ENCODE measurements around the gene CDH4.
"Not testable (repeated sequence)": the region's sequence is repeated elsewhere in the genome, so short reads cannot be mapped to it uniquely, and the experiment has no call there.

The CDH4 gene

GRCh38 chr20:61931476-61932198, 679.6 kb downstream of the CDH4 start:
- no peak for DNase-seq

GRCh38 chr20:61932199-61932592, 680.1 kb downstream of the CDH4 start:
- DNase-seq, result no peak

GRCh38 chr20:61932711-61933480, 680.8 kb downstream of the CDH4 start:
- no peak for DNase-seq

- no peak for DNase-seq
Observed at GRCh38 chr20:61933481-61933950, 681.5 kb downstream of the CDH4 start.

- no peak for DNase-seq
Observed at GRCh38 chr20:61933951-61934715, 682.1 kb downstream of the CDH4 start.

- no peak for DNase-seq
Observed at GRCh38 chr20:61934716-61935530, 682.9 kb downstream of the CDH4 start.

GRCh38 chr20:61935926-61936700, 684.1 kb downstream of the CDH4 start:
- no peak for DNase-seq

- DNase-seq, result no peak
Observed at GRCh38 chr20:61936701-61937131, 684.7 kb downstream of the CDH4 start.

- no peak for DNase-seq
Observed at GRCh38 chr20:61937146-61937962, 685.3 kb downstream of the CDH4 start.

GRCh38 chr20:61937963-61938838, 686.1 kb downstream of the CDH4 start:
- DNase-seq, result no peak

- no peak for DNase-seq
Observed at GRCh38 chr20:61938839-61939690, 687.0 kb downstream of the CDH4 start.

- DNase-seq, result no peak
Observed at GRCh38 chr20:61939691-61940360, 687.8 kb downstream of the CDH4 start.

- DNase-seq, result no peak
Observed at GRCh38 chr20:61940491-61940890, 688.4 kb downstream of the CDH4 start.

- no peak for DNase-seq
Observed at GRCh38 chr20:61940976-61941720, 689.1 kb downstream of the CDH4 start.

GRCh38 chr20:61941721-61942405, 689.8 kb downstream of the CDH4 start:
- no peak for DNase-seq

GRCh38 chr20:61942526-61942925, 690.5 kb downstream of the CDH4 start:
- no peak for DNase-seq

- DNase-seq, result not testable (repeated sequence)
Observed at GRCh38 chr20:61944967-61945366, 692.9 kb downstream of the CDH4 start.

Measured in right hindlimb (tissue), 1 donor.